ENCODE data around the gene IFRD2.

DNA sequence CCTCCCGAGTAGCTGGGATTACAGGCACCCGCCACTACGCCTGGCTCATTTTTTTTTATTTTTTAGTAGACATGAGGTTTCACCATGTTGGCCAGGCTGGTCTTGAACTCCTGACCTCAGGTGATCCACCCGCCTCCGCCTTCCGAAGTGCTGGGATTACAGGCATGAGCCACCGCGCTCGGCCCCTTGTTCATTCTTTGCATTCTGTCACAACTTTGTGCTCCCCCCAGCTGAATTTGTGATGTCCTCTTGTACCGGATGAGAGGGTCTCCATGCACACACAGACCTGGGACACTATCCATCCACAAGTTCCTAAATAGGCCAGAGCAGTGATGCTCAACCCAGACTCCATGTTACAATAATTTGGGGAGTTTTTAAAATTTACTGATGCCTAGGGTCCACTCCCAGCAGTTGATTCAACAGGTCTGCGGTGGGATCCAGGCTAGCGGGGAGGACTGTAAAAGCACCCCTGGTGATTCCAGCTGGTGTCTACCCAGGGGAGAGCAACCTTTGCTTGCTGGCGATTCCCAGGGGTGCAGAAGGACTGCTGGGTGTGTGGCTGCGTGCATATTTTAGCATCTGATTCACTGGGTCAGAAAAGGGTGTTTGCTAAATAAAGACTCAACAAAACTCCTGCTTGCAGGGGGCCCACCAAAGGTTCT lies 47.4 kb upstream of the IFRD2 start:
- TF ChIP-seq, protein P1, sequence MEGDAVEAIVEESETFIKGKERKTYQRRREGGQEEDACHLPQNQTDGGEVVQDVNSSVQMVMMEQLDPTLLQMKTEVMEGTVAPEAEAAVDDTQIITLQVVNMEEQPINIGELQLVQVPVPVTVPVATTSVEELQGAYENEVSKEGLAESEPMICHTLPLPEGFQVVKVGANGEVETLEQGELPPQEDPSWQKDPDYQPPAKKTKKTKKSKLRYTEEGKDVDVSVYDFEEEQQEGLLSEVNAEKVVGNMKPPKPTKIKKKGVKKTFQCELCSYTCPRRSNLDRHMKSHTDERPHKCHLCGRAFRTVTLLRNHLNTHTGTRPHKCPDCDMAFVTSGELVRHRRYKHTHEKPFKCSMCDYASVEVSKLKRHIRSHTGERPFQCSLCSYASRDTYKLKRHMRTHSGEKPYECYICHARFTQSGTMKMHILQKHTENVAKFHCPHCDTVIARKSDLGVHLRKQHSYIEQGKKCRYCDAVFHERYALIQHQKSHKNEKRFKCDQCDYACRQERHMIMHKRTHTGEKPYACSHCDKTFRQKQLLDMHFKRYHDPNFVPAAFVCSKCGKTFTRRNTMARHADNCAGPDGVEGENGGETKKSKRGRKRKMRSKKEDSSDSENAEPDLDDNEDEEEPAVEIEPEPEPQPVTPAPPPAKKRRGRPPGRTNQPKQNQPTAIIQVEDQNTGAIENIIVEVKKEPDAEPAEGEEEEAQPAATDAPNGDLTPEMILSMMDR (conservative IDR thresholded peaks at IDR 0.05 in 1 of 2, IDR thresholded peaks at IDR 0.05 in 1 of 2; ENCODE audit: extremely low read depth in 1 of 2, insufficient read depth in 1 of 2, low read depth in 1 of 2, low read length in 2 of 2) = no peak
- TF ChIP-seq EZH2 (IDR thresholded peaks at IDR 0.05; ENCODE audit: borderline replicate concordance, low read length) = no peak
